ENCODE measurements around the gene CCL19. TPM values are rescaled to one million over a fixed set of nuclear protein-coding genes. Genes with fewer than 3 reads are reported as not detected.

CCL19 gene
- total and polyA plus RNA-seq, 2 of the 8 experiments (the other 6 are each of a cell fraction or from before 2014, with no cell fraction given) = not detected

- TF ChIP-seq TBP (IDR thresholded peaks at IDR 0.05; ENCODE audit: low read depth, low read length) = no peak
- TF ChIP-seq PHF8 (conservative IDR thresholded peaks at IDR 0.05; ENCODE audit: low read depth, low read length) = no peak
Observed at GRCh38 chr9:34737677-34738260, 46.7 kb upstream of the CCL19 start (continued).
